ENCODE measurements around the gene SMDT1. TPM values are rescaled to one million over a fixed set of nuclear protein-coding genes. Genes with fewer than 3 reads are reported as not detected.
A peak's percentile ranks its signal among the peaks of the same experiment; 100 is the strongest.

SMDT1 gene
- total and polyA plus RNA-seq, 10 of the 15 experiments (the other 5 are each of a cell fraction or from before 2014, with no cell fraction given), result 19.7 to 176 (median 66.3) TPM

DNA sequence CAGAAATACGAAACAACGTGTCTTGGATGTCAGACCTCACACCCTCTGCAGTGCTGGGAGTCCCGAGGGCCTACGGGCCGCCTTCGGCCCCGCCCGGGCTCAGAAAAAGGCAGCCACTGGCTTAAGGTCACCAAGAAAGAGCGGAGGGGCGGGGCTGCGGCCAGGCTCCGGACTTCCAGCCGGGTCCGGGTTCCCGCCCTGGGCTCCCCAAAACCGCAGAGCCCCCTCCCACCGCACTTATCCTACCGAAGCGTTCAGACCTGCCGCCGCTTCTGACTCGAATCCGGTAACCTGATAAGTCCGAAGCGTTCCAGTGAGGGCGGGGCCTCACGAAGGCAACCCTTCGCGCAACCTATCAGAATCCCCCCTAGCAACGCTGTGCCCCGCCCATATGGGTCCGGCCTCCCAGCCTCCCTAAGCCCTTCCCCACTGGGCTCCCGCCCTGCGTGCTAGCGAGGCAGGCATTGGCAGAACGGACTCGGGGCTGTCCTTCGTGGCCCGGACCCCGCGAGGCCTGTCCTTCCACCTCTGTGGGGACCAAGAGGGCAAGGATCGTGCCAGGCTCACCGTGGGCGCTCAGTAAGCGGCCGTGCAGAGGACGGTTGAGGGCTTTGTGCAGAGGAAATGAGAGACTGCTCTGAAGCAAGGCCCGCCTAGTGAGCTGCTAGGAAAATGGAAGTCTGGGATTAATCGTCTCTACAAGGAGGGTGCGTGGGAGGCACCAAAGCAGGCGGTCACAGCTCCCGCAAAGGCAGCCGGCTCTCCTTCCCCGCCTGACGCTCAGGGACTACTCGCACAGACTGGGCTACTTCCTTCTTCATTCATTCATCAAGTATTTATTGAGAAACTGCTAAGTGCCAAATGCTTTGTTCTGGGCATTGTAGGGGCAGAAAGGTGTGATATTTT lies 8.7 kb upstream of the SMDT1 start, which contains the start of gene NAGA (continued):
- no peak; the same call in 1 of the 2 replicates for TF ChIP-seq TAF1 (IDR thresholded peaks at IDR 0.05; ENCODE audit: borderline replicate concordance, low read depth, low read length)
- no peak for TF ChIP-seq BMI1 (IDR thresholded peaks at IDR 0.05; ENCODE audit: borderline replicate concordance)
- TF ChIP-seq ZBTB11 (CRISPR knock-in tag; IDR thresholded peaks at IDR 0.05), result no peak
- peak; percentile 55; the same call in 1 of the 2 replicates for TF ChIP-seq PML (IDR thresholded peaks at IDR 0.05; ENCODE audit: low read length)
- TF ChIP-seq, protein P1, sequence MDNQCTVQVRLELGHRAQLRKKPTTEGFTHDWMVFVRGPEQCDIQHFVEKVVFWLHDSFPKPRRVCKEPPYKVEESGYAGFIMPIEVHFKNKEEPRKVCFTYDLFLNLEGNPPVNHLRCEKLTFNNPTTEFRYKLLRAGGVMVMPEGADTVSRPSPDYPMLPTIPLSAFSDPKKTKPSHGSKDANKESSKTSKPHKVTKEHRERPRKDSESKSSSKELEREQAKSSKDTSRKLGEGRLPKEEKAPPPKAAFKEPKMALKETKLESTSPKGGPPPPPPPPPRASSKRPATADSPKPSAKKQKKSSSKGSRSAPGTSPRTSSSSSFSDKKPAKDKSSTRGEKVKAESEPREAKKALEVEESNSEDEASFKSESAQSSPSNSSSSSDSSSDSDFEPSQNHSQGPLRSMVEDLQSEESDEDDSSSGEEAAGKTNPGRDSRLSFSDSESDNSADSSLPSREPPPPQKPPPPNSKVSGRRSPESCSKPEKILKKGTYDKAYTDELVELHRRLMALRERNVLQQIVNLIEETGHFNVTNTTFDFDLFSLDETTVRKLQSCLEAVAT (IDR thresholded peaks at IDR 0.05), result no peak
- no peak; a peak in 2 of 4 replicates for TF ChIP-seq IKZF2 (IDR thresholded peaks at IDR 0.05)
- no peak for TF ChIP-seq E4F1 (IDR thresholded peaks at IDR 0.05; ENCODE audit: borderline replicate concordance, partially characterized antibody)
- TF ChIP-seq ASH2L (IDR thresholded peaks at IDR 0.05; ENCODE audit: borderline replicate concordance, low read depth), result no peak
- TF ChIP-seq BCL11A (IDR thresholded peaks at IDR 0.05; ENCODE audit: low read depth, low read length), result no peak
- TF ChIP-seq RBBP5 (conservative IDR thresholded peaks at IDR 0.05), result no peak
- no peak for TF ChIP-seq NFXL1 (IDR thresholded peaks at IDR 0.05; ENCODE audit: borderline replicate concordance)
- TF ChIP-seq CHD1 (IDR thresholded peaks at IDR 0.05; ENCODE audit: low read depth, low read length), result no peak
- no peak for TF ChIP-seq CHD4 (IDR thresholded peaks at IDR 0.05)
- TF ChIP-seq ZNF687 (IDR thresholded peaks at IDR 0.05), result peak; percentile 68
- peak; percentile 41; the same call in 1 of the 2 replicates for TF ChIP-seq LARP7 (IDR thresholded peaks at IDR 0.05)
- TF ChIP-seq RAD21 (IDR thresholded peaks at IDR 0.05; ENCODE audit: insufficient read depth, low read depth, low read length), result no peak
- TF ChIP-seq SMAD1 (IDR thresholded peaks at IDR 0.05; ENCODE audit: low read depth, partially characterized antibody), result no peak
- no peak for TF ChIP-seq ZNF217 (IDR thresholded peaks at IDR 0.05)
- TF ChIP-seq RCOR1 (conservative IDR thresholded peaks at IDR 0.05; ENCODE audit: low read depth, low read length), result no peak
